Ramos (cell line): ENCODE measurements around the gene RNF212.
"Not testable (repeated sequence)": the region's sequence is repeated elsewhere in the genome, so short reads cannot be mapped to it uniquely, and the experiment has no call there.

Experiments
- in situ Hi-C: fragments of 300-500 bp; cut with MboI; formaldehyde crosslinking; loops from one replicate; pipeline ENCODE4 v1.14.3; 2022; ENCODE audit warnings: low sequenced_read_pairs; ENCODE audit not compliant: unreplicated experiment

RNF212 gene

DNA sequence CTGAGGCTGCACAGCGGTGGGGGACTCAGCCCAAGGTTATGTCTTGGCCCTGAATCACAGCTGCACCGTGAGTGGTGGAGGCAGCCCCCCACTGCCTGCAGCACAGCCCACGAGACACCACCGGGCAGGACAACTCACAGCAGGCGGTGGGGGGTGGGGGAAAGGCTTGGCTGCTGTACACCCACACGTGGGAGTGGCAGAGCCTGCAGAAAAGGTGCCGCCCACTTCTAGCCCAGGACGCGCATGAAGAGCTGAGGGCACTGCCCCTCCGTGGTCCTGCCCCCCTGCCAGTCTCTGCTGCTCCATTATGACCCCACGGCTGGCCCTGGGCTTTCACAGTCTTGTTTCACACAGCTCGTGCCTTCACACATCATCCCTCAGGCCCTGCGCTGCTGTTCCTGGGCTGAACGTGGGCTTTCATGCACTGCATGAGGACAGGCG lies 61.1 kb downstream of the RNF212 start:
- in situ Hi-C loops = no loop called here

DNA sequence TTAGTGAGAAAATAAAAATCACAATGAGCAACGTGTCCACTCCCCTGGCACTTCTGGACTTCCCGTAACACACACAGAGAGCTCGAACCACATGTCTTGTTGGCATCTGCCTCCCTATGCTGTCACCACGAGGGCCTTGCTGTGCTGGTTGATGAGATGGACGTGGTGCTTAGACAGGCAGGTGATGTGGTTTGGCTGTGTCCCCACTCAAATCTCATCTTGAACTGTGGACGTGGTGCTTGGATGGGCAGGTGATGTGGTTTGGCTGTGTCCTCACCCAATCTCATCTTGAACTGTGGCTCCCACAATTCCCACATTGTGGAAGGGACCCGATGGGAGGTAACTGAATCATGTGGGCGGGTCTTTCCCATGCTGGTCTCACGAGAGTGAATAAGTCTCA lies 61.9 kb downstream of the RNF212 start:
- in situ Hi-C loops = no loop called here

DNA sequence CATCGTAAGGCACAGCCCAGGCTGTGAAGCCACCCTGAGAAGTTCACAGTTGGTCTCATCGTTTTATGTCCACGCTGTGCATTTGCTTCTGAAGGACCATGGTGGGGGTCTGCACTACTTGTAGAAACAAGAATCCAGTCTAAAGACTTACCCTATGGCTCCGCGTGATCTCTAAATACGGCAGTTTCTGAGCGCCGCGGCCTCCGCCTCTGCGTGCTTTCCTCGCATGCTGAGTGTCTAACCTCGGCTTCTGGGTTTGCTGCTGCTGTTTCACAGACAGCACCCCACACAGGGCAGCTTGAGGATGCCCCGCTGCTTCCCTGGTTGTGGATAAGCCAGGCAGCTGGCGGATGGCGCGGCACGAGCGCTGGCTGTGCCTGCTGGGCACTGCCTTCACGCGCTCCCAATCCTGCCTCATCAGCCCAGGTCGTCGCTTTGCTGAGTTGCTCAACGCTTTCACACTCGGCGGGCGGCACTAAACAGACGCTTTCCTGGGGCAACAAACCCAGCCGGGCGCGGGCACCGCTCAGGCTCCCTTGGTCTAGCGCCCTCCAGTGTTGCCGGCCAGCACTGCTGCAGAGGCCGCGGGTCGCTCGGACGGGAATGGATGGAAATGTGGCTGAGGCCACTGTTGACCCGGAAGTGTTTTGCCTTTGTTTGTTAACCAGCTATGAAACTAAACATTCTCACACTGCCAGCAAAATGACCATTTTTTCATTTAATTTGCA lies 62.7 kb downstream of the RNF212 start:
- in situ Hi-C loops = no loop called here

DNA sequence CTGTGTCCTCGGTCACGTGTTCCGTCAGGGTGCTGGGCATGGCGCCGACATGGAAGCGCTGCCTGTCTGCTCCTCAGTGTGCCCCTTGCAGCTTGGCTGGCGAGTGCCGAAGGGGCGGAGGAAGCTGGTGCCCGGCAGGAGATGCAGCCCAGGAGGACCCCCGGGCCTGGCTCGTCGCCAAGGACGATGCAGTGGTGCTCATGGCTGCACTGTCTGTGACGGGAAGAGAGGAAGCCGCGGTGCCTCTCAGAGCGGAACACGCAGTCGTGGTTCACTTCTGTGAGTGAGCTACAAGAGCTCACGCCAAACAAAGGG lies 63.8 kb downstream of the RNF212 start:
- in situ Hi-C loops = no loop called here

DNA sequence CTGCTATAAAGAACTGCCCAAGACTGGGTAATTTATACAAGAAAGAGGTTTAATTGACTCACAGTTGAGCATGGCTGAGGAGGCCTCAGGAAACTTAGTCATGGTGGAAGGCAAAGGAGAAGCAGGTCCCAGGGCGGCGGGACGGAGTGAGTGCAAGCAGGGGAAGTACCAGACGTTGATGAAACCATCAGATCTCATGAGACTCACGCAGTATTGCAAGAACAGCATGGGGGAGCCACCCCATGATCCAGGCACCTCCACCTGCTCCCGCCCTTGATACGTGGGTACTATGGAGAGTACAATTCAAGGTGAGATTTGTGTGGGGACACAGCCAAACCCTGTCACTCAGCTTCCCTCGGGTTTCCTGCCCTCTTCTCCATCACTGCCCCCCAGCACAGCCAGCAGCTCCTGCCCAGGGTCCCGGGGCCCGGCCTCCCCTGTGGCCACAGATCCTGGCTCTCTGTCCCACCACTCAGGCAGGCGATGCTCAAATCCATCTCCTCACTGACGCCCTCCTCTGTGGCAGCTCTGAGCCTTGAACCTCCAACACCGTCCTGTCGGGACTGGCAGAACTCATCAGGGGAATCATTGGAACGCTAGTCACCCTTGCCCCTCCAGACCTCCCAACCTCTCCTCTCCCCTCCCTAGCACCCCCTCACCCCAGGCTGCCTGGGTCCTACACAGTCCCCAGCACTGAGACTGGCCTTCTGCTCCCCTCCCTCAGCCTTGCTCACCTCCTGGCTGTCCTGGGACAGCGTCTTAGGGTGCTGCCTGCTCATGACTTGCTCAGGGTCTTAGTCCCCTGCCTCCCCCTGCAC lies 64.4 kb downstream of the RNF212 start:
- in situ Hi-C loops = no loop called here

DNA sequence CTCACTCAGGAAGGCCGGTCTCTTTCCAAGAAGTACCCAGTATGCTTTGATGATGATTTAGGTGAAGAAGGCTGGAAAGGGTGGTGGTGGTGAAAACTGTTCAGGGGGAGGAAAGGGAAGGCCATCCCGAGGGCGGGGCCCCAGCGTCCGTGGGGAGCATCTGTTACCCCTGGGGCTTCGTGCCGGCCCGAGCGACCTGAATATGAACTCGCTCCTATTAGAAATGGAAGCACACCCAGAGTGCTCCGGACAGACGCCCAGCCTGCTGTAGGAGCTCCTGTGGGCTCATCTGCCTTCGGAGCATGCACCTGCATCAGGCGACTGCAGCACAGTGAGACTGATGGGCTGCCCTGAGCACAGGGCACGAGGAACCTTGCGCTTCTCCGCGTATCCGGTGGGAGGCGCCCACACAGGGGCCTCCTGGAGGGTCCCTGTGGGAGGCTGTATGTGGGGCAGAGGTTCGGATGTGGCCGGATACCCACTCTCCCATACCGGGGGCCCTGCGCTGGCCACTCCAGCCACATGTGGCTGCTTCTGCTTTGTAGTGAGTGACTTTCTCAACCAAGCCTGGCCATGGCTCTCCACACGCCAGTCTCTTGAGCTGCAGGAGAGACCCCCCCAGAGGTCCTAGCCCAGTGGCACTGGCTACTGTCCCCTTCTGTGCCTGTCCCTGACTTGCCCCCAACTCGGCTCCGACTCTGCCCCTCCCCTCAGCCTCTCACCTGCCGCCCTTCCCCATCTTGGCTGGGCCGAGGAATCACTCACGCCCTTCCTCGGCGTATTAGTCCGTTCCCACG lies 65.2 kb downstream of the RNF212 start:
- in situ Hi-C loops = no loop called here

DNA sequence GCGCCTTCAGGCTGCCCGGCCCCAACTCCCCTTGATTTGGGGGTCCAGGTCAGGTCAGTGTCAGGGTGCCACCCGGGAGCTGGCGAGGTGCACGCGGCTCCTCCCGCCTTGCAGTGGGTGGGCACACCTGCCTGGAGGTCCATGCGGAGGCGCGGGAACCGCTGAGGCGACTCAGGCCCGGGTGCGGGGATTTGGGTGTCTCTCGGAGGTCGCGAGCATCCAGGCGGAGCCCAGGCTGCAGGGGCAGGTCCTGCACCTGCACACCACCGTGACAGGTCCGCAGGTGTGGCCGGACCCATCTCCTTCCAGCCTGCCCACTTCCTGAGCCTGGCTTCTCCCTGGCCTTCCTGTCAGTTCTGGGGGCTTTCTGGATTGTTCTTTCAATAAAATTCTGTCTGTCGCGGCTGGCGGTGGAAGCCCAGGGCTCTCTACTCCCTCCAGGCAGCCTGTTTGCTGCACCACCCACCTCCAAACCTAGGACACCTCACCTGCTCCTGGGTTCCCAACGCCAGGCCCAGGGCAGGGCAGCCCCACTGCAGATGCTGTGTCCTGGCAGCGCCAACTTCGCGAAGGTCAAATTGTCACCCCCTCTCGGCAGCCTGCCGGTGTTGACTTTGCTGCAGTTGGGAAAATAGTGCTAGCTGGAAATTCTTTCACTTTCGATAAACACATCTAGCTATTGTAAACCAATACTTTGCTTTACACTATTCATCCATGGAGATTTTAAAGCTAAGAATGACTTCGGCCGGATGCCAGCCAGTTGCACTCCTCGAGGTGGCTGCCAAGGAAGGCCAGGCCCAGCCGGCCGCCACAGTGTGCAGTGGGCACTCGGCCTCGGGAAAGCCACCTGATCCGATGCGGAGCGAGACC lies 66.0 kb downstream of the RNF212 start:
- in situ Hi-C loops = no loop called here

DNA sequence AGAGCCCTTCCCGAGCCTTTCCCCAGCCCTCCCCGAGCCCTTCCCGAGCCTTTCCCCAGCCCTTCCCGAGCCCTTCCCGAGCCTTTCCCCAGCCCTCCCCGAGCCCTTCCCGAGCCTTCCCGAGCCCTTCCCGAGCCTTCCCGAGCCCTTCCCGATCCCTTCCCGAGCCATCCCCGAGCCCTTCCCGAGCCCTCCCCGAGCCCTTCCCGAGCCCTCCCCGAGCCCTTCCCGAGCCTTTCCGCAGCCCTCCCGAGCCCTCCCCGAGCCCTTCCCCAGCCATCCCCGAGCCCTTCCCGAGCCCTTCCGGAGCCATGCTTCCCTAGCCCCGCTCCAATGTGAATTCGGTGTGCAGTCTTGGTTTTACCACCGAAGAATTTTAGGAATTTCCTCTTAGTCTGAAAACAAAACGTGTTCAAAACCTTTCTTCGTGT lies 66.8 kb downstream of the RNF212 start:
- in situ Hi-C loops = not testable (repeated sequence)

DNA sequence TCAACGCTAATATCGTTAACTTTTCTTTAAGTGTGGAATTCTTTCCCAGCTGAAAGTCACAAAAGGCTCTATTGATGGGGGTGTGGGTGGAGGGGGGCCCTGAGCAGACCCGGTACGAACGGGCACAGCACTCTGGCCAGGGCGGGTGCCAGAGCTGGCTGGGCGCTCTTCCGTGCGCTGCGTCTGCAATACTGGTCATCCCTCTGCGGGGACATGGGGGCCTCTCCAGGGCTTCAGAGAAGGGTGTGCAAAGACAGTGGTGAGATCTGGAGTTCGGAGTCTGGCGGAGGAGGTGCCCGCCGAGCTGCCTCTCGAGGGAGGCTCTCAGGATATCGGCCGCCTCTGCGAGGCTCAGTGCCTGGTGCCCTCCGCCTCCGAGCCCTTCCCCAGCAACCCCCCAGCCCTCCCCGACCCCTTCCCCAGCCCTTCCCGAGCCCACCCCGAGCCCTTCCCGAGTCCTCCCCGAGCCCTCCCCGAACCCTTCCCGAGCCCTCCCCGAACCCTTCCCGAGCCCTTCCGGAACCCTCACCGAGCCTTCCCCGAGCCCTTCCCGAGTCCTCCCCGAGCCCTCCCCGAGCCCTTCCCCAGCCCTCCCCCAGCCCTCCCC lies 67.7 kb downstream of the RNF212 start:
- in situ Hi-C loops = no loop called here

DNA sequence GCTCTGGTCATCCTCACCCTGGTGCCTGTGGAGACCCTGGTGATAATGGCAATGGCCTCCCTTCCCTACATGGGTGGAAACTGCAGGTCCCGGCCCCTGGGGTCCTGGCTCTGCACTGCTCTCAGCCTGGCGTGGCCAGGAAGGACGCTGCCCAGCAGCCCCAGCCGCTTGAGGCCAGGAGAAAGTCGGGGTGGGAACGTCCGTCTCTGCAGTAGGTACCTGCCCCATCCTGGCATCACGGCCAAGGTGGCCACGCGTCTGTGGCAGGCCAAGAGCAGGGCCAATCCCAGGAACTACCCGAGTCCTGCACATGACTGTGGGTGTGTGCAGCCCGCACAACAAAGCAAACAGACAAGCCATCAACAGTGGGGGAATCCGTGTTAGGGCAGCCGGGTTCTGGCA lies 68.2 kb downstream of the RNF212 start:
- in situ Hi-C loops = no loop called here

DNA sequence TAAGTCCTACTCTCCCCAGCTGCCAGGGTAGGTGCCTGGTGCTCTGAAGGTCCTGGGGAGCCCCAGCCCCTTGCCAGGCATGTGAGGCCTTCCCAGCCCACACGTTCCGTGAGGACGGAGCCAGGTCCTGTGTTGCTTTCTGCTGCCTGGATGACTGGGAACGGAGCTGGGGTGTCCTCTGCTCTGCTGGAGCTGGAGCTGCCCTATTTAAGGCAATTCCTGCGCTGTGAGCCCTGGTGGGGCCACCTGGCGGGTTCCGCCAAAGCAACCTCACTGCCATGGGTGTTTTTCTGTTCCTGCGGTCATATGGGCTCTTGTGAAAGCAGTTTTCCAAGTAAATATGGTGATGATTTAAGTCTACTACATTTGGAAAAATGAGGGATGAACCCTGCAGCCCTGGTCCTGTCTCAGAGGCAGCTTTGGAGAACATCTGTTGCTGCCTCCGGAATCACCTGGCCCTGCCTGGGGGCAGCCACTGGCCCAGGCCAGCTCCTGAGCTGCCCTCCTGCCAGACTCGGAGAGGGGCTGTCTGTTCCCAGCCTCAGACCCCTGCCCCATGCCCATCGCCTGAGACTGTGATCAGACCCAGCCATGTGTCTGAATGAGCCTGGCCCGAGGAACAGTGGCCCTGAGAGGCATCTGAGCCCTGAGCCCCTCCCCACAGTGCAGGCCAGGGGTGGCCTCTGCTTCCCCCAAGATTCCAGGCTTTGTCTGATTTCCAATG lies 68.7 kb downstream of the RNF212 start:
- in situ Hi-C loops = no loop called here

DNA sequence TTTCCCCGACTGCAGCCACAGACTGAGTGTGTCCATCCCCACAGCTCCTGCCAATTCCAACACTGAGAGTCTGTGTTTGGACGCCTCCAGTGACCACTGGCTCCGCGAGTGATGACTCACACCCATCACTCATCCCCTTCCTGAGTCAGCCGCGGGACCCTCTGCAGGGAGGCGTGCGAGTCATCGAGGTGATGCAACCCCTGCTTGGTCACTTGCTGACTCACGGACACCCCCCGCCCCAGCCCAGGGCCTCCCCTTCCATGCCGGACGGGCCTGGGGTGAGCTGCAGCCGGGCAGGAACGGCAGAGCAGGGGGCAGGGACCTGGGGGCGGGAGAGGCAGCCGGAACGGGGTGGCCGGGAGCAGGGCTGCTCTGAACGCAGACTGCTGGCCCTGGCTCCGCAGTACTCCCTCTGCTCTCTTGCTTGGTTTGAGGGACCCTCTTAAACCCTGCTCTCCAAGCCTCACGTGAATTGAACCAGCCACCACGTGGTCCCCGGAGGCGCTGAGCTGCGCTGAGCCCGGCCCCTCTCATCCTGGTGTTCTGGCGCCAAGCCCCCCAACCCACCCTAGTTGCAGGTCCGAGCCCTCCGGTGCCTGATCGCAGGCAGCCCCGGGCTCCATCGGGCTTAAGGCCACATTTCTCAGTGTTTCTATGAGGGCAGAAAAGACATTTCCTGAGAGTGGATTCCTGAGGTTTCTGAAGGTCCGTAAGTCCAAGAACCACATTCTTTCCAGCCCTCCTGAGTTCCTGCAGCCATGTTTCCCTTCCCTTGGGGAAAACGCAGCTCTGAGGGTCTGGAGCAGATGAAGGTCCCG lies 69.5 kb downstream of the RNF212 start:
- in situ Hi-C loops = no loop called here

DNA sequence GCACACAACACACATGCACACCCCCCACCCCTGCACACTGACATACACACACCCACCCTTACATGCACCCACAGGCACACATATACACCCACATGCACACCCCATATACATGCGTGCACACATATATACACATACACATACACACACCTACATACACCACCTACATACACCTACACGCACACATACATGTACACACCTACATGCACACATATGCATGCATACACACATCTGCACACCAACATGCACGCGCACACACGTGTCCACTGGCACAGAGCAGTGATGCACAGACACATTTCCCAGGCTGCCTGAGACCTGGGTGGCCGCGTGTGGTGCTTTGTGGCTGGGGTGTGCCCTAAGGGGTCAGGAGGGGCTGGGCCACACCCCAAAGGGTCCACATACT lies 70.2 kb downstream of the RNF212 start:
- in situ Hi-C loops = no loop called here

DNA sequence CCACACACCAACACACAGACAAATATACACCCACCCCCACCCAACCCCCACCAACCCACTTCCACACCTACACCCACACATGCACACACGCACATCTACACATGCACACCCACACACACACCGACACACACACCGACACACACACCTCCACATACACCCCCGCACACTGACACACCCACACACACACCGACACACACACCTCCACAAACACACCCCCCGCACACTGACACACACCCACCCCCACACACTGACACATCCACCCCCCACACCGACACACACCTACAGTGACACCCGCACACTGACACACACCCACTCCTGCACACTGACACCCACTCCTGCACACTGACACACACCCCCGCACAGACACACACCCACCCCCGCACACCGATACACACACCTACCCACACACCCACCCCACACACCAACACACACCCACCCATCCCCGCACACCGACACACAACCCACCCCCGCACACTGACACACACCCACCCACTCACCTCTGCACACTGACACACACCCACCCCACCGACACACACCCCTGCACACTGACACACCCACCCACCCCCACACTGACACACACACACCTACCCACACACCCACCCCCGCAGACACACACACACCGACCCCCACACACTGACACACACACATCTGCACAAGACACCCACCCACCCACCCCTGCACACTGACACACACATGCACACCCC lies 70.9 kb downstream of the RNF212 start:
- in situ Hi-C loops = no loop called here

DNA sequence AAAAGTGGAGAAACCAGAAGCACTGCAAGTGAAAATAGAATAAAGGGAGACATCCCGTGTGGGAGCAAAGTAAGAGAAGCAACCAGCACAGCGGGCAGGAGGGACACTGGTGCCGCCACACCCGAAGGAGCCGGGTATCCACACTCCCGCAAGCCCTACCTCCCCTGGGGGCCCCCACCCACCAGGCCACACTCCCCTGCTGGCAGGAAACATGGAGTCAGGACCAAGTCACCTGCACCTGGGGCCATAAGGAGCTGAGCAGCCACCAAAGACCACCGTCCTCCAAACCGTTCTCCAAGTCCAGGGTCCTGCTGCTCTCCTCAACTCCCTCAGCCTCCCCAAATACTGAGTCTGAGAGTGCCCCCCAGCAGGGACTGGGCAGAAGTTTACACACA lies 71.4 kb downstream of the RNF212 start:
- in situ Hi-C loops = no loop called here

DNA sequence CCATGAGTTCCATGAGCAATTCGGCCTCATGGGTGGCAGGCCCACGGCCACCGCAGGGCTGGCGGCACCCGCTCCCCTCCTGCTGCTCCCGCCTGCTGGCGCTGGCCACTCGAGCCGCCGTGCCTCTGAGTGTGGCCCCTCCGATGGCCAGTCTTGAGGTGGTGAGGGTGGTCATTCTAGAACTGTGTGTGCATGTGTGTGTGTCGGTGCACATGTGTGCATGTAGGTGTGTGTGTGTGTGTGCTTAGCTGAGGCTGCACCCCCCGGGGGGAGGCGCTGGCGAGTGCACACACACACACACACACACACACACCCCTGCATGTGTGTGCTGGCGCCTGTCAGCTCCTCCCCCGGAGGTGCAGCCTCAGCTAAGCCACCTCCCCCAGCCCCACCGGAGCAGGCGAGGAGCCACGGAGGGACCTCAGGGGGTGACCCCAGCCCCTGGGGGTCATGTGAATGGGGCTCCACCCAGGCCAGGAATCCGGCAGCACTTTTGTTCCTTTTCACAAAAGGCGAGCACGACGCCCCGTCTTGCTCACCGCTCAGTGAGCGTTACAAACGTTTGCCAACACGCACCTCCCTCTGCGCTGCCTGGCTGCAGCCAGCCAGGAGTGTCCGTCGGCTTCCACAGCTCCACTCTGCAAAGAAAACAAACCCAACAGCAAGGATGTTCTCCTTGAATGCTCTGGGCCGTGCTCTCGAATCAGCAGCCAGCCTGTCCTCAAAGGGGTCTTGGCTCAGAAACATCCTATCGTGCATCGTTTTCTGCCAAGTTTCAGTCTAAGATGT lies 72.0 kb downstream of the RNF212 start:
- in situ Hi-C loops = no loop called here
